ENCODE measurements around the gene WSCD2.

- TF ChIP-seq POLR2A (IDR thresholded peaks at IDR 0.05; ENCODE audit: low read depth, low read length) (no peak), CTCF (conservative IDR thresholded peaks at IDR 0.05; ENCODE audit: low read depth, low read length) (no peak), RCOR1 (IDR thresholded peaks at IDR 0.05; ENCODE audit: insufficient replicate concordance, low read length) (no peak), CHD1 (IDR thresholded peaks at IDR 0.05; ENCODE audit: low read depth, low read length) (no peak), RAD21 (IDR thresholded peaks at IDR 0.05; ENCODE audit: low read length) (no peak), USF2 (IDR thresholded peaks at IDR 0.05; ENCODE audit: low read depth, low read length) (no peak), BHLHE40 (IDR thresholded peaks at IDR 0.05; ENCODE audit: low read depth, low read length) (no peak), MXI1 (IDR thresholded peaks at IDR 0.05; ENCODE audit: borderline replicate concordance, low read depth, low read length) (no peak), MAFK (IDR thresholded peaks at IDR 0.05; ENCODE audit: low read depth, low read length) (no peak)
These were observed 48.7 kb upstream of the WSCD2 start for GRCh38 chr12:108080363-108080762.

Measured in IMR-90 (cell line).